Mucosa of descending colon (tissue), 3 donors: ENCODE data around the gene JAK1. TPM values are rescaled to one million over a fixed set of nuclear protein-coding genes. Genes with fewer than 3 reads are reported as not detected.

Experiments used
- ATAC-seq: fragments of 200-7000 bp; cut with Tn5 transposase; one replicate; pipeline ENCODE4 v1.9.1; 2020; ENCODE audit warnings: mild to moderate bottlenecking, moderate library complexity
- DNase-seq, 3 donors: peaks; one replicate each; pipeline ENCODE4 v3.0.0-alpha.2; 2020
- H3K36me3 ChIP-seq: fragments of 200-600 bp; one replicate; pipeline ENCODE4 v1.8.0; 2021; ENCODE audit warnings: low read depth, mild to moderate bottlenecking
- H3K4me1 ChIP-seq: fragments of 200-600 bp; one replicate; pipeline ENCODE4 v1.8.0; 2021; ENCODE audit warnings: low read depth, mild to moderate bottlenecking
- H3K4me3 ChIP-seq: fragments of 200-600 bp; one replicate; pipeline ENCODE4 v1.8.0; 2021; ENCODE audit warnings: mild to moderate bottlenecking
- H3K9me3 ChIP-seq: fragments of 200-600 bp; one replicate; pipeline ENCODE4 v1.8.0; 2021; ENCODE audit warnings: mild to moderate bottlenecking
- CTCF ChIP-seq: fragments of 200-600 bp; IDR thresholded peaks from one replicate; pipeline ENCODE4 v1.8.0; 2022; ENCODE audit warnings: antibody characterized with exemption, mild to moderate bottlenecking
- intact Hi-C, 2 donors: fragments of 100-400 bp; cut with DNase I in 1 of 2; cut with micrococcal nuclease in 1 of 2; formaldehyde crosslinking; loops; one replicate each; pipeline versions ENCODE4 v1.11.0 to v1.11.1; 2022; cut with DNase I, micrococcal nuclease
- total RNA-seq, 3 donors: library from RNA; stranded (reverse); fragmentation: NEBNext Ultra II Directional in 2 of 3; extraction: Animal tissue kit (Norgen Biotek cat#: 25700) in 2 of 3; gene quantifications; one replicate each; pipeline versions ENCODE4 v1.2.1 to v1.2.4, GENCODE V29; 2021 to 2023
- donor health status: DM: no; HTN: no; CAD: no; lungs with moderate emphysema.
- donor health status: DM: no; HTN: no; CAD: no.
- donor health status: DM: no; HTN: yes; CAD: no.

JAK1 gene
- total RNA-seq, 3 donors from 2014 or later = 97.1 to 132 (median 103) TPM

- intact Hi-C loops = no loop called here
- DNase-seq = no peak
- H3K36me3 ChIP-seq = no peaks in the 10 kb centered on the region
- peaks cover 18% of the 10 kb centered on the region for H3K4me1 ChIP-seq
- no peak overlapping the region for H3K4me3 ChIP-seq
- no peak for TF ChIP-seq CTCF
- ATAC-seq = peak; percentile 57
- no peaks in the 10 kb centered on the region for H3K9me3 ChIP-seq
Observed at GRCh38 chr1:64908575-64908974, 57.8 kb downstream of the JAK1 start.

- no peak for DNase-seq
Observed at GRCh38 chr1:64906447-64906846, 59.9 kb downstream of the JAK1 start.

GRCh38 chr1:64903593-64903992 lies 62.8 kb downstream of the JAK1 start:
- H3K4me1 ChIP-seq = peaks cover 23% of the 10 kb centered on the region
- no peak overlapping the region for H3K4me3 ChIP-seq
- ATAC-seq = no peak
- no peaks in the 10 kb centered on the region for H3K36me3 ChIP-seq
- H3K9me3 ChIP-seq = no peaks in the 10 kb centered on the region
- no peak for DNase-seq
- intact Hi-C loops = no loop called here
- TF ChIP-seq CTCF = no peak

More at GRCh38 chr1:64906447-64906846, 59.9 kb downstream of the JAK1 start:
- no peak overlapping the region for H3K4me3 ChIP-seq
- H3K36me3 ChIP-seq = no peaks in the 10 kb centered on the region
- H3K9me3 ChIP-seq = no peaks in the 10 kb centered on the region
- H3K4me1 ChIP-seq = peaks cover 18% of the 10 kb centered on the region
- peak; percentile 83 for ATAC-seq
- intact Hi-C loops = no loop called here
- TF ChIP-seq CTCF = no peak

- Histone ChIP-seq H3K4me3 (no peak overlapping the region), H3K9me3 (no peaks in the 10 kb centered on the region), H3K4me1 (peaks cover 26% of the 10 kb centered on the region), H3K36me3 (no peaks in the 10 kb centered on the region)
- intact Hi-C loops = no loop called here
- no peak for TF ChIP-seq CTCF
- ATAC-seq (no peak), DNase-seq (no peak)
Observed at GRCh38 chr1:64901663-64902062, 64.7 kb downstream of the JAK1 start.

- DNase-seq = no peak
- peaks cover 23% of the 10 kb centered on the region for H3K4me1 ChIP-seq
- no peak overlapping the region for H3K4me3 ChIP-seq
- no peak for TF ChIP-seq CTCF
- H3K36me3 ChIP-seq = no peaks in the 10 kb centered on the region
- no peaks in the 10 kb centered on the region for H3K9me3 ChIP-seq
- intact Hi-C loops = no loop called here
- no peak for ATAC-seq
Observed at GRCh38 chr1:64900916-64901315, 65.4 kb downstream of the JAK1 start.
